Measurements from ENCODE around the gene GLIPR2.

GRCh38 chr9:36166168-36166927, 29.8 kb downstream of the GLIPR2 start:
- TF ChIP-seq POLR2A (IDR thresholded peaks at IDR 0.05) (no peak), POLR2AphosphoS5 (IDR thresholded peaks at IDR 0.05) (no peak)
- TF ChIP-seq, protein P1, sequence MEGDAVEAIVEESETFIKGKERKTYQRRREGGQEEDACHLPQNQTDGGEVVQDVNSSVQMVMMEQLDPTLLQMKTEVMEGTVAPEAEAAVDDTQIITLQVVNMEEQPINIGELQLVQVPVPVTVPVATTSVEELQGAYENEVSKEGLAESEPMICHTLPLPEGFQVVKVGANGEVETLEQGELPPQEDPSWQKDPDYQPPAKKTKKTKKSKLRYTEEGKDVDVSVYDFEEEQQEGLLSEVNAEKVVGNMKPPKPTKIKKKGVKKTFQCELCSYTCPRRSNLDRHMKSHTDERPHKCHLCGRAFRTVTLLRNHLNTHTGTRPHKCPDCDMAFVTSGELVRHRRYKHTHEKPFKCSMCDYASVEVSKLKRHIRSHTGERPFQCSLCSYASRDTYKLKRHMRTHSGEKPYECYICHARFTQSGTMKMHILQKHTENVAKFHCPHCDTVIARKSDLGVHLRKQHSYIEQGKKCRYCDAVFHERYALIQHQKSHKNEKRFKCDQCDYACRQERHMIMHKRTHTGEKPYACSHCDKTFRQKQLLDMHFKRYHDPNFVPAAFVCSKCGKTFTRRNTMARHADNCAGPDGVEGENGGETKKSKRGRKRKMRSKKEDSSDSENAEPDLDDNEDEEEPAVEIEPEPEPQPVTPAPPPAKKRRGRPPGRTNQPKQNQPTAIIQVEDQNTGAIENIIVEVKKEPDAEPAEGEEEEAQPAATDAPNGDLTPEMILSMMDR (IDR thresholded peaks at IDR 0.05): peak; percentile 75 to 97
